ENCODE measurements around the gene DIAPH2. TPM values are rescaled to one million over a fixed set of nuclear protein-coding genes. Genes with fewer than 3 reads are reported as not detected.

The DIAPH2 gene
- polyA plus RNA-seq, 1 donor: 8.9 TPM

DNA sequence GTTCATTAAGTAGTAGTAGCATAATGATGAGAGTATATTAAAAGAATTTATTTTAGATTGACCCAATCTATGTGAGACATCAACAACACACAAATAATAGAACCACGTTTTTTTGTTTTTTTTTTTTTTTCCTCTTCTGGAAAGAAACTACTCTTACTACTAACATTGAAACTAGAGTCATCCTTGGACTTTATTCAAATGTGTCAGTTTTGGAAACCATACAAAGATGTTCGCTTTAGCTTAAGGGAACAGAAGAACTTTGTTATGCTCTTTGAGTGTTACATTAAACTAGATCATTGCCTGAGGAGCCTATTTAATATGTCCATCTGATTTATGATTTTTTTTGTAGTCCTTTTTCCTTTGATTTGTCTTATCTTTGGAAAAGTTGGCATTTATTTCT lies 365.8 kb downstream of the DIAPH2 start:
- no peak for DNase-seq

DNA sequence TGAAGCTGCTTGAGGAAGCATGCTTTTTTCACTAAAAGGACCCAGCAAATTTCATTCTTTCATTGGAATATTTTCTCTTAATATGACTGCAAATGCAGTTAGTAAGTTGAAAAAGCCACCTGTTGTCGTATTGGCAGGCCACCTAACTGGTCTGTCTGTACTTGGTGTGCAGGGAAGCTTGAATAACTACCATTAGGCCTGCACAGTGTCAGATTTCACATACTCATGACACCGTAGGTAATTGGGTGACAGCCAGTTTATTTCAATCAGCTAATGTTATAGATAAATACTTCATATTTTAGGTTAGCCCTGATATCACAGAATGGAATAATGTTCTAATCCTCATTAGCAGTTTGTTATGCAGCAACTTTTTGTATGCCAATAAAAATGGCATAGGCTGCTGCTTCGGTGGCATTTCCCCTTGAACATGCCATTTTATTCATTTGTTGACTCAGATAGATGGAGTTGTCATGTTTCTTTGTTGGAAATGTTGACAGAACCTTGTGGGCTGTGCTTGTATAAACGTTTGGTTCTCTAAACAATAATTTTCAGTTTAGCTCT lies 372.8 kb downstream of the DIAPH2 start:
- no peak for DNase-seq

DNA sequence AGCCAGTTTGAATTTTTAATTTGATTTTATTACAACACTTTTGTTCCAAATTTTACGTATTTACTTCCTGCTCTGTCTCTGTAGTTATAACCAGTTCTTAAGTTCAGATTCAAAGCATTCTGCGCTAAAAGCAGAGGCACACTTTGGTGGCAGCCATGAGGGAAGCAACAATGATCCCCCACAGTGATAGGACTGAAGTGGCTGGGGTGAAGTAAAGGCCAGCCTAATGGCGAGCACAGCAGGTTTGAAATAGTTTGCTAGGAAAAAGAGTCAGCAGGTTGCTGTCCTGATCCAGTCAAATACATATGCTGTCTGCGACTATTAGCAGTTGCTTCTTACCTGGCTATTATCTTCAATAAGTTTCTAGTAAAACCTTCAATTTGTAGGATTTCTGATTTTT lies 375.4 kb downstream of the DIAPH2 start:
- DNase-seq: no peak

DNA sequence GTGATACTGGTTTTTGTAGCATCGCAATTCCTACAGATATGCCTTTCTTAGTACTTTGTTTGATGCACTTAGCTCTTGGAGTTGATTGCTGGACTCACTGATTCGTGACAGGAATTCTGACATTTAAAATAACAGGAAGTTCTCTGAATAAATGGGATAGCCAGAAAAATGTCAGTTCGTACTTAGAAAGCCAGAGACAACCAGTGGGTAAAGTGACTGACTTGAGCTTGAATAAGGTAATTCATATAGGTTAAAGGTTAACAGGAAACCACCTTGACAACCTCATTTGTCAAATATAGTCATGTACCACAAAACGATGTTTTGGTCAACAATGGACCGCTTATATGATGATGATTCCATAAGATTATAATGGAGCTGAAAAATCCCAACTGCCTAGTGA lies 380.4 kb downstream of the DIAPH2 start:
- no peak for DNase-seq

DNA sequence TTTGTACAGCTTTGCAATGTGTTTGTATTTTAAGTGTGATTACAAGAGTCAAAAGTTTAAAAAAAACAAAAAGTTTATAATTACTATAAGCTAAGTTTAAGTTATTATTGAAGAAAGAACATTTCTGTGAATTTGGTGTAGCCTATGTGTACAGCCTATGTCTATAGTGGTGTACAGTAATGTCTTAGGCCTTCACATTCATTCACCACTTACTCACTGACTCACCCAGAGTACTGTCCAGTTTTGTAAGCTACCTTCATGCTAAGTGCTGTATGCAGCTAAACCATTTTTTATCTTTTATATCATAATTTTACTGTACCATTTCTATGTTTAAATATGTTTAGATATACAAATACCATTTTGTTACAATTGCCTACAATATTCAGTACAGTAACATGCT lies 381.3 kb downstream of the DIAPH2 start:
- DNase-seq: no peak

DNA sequence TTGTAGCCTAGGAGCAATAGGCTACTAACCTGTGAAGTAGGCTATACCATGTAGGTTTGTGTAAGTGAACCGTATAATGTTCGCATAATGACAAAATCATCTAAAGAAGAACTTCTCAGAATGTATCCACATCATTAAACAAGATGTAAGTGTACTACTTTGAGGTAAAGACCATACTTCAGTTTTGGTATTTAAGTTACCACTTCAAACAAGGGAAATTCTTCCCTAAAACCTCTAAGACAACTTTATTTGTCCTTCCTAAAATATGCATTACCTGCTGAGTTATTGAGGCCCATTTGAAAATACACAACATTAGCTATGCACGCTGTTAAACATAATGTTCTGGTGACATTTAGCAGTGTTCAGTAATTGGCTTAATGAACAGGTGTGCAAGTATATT lies 381.7 kb downstream of the DIAPH2 start:
- DNase-seq: no peak

DNA sequence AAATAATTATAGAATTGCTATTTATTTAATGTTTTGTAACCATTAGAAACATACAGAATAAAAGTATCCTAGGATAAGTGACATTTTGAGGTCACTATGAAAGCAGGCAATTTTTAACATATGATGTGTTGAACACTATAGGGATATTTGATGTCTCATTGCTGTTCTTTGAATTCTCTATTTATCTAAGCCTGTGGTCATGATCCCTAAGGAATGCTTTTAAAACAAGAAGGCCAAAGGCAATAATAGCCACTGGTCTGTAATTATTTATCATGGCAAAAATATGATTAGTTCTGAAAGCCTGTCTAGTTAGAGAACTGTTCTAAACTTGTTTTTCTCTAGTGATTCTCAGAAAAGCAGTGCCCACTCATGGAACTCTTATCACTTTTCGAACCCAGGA lies 385.7 kb downstream of the DIAPH2 start:
- no peak for DNase-seq

DNA sequence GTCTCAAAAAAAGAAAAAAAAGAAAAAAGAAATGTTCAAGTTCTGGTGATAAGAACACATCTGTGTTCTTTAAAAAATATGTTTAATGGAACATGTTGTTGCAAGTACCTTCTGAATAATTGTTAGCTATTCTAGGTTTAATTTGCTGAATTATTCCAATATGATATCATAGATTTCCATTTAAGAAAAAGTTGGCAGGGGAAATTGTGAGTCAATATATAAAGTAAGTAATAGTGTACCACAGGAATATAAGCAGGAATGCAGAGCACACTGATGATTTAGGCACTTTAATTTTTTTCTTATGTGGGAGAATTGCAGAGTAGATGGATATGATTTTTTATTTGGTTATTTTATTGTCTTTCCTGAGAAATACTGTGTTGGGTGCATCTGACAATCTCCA lies 389.8 kb downstream of the DIAPH2 start:
- DNase-seq: no peak

DNA sequence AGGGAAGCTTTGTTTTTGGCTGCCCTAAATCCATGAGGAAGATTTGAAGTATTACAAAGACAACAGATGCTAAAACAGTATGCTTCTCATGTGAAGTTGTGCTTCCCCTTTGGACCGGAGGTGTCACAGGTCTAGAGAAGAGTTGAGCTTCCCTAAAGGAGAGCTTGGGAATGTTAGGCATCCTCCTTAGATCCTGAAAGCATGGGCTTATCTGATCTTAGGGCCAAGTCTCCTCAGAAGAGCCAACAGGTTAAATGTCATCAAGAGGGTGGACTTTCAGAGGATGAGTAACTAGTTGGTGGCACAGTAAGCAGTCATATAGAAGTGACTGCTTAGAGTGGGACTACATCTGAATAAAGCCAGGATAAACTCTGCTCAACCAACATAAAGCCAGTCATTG lies 404.5 kb downstream of the DIAPH2 start:
- no peak for DNase-seq

DNA sequence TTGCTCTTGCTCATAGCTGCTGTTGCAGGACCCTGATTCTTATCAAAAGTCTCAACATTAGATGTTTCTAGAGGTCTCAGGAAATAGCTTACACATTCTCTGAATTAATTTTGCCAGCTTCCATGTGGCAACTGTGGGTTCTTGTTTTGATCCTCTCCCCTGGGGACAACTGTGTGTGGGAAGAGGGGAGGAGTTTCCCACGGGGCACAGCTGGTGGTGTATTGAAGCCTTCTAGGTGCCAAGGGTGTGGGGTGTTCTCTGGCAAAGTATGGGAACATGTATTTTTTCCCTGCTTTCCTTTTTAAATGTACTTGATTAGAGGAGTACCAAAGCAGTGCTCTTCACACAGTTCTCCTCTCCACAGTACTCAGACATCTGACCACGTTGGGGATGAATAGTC lies 411.7 kb downstream of the DIAPH2 start:
- no peak for DNase-seq

DNA sequence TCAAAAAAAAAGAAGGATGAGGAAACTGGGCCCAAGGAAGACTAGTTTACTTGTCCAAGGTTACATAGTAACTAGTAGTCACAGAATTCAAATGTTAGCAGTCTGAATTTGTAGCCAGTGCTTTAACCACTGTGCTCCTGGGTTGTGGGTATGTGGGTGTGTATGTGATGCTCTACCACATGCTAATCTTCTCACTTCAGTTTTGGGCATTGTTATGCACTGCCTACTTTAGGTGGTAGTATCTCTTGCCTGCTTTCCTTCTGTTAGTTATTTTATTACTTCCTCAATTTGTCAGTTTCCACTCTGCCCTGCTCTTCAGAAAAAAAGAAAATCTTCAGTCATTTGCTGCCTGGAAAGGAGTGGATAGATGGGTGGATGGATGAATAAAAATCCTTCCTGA lies 418.3 kb downstream of the DIAPH2 start:
- DNase-seq: no peak

DNA sequence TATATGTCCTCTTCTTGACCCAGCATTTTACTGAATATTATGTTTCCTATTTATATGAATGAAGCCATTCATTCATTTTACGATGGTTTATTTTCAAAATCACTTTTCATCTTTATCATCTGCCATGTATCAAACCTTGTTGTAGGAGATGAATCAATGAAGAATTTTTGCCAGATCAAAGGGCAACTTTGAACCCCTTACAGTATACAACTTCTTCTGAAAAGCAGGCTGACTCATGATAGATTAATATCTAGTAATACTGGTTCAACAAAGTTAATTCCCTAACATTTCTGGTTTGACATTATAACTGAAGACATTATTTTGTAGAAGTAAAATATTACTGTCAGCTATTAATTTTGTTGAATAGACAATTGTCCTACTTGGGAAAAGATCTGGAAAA lies 425.1 kb downstream of the DIAPH2 start:
- no peak for DNase-seq

DNA sequence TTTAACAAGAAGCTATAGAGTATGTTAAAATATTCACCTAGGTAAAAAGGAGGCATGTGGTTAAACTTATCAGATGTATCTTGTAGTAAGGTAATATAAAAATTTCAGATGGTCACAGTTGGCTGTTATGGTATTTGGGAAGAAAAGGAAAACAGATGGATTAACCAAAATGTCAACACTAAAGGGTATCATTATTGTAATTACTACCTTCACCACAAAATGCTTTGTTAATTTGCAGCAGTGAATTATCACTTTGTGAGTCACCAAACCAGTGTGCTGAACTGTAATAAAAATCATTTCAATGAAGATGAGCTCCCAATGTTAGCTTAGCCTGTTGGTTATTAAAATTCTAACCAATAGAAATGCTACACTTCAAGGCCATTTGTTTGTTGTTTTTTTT lies 432.9 kb downstream of the DIAPH2 start:
- DNase-seq: no peak

DNA sequence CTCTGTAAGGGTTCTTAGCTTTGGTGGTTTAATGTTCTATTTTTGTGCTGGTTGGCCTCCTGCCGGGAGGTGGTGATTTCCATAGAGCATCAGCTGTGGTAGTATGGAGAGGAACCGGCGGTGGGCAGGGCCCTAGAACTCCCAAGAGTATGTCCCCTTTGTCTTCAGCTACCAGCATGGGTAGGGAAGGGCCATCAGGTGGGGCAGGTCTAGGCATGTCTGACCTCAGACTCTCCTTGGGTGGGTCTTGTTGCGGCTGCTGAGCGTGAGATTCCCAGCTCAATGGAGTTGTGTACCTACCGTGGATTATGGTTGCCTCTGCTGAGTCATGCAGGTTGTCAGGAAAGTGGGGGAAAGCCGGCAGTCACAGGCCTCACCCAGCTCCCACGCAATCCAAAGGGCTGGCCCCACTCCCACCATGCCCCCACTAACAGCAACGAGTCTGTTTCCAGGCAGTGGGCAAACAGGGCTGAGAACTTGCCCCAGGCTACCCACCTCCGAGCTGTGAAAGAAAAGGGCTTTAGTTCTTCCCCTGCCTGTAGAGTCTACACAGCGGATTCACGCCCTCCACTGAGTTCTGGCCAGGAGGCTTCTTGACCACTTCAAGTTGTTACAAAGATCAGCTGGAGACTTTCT lies 434.9 kb downstream of the DIAPH2 start:
- no peak for DNase-seq

DNA sequence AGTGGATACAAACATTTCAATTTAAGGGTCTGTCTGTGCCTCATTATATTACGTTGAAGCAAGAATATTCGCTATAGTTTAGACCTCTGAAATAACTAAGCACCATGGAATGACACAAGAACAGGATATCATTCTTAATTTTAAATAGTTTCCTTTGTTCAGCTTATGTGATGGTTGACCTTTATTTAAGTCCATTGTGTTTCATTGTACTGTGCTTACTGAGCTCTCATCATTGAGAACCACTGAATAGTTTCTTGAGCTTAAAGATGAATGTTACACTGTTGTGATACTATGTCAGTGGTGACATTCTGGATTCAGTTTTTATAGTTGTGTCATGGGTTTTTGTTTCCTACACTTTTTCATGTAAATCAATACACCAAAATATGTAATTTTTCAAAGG lies 438.4 kb downstream of the DIAPH2 start:
- no peak for DNase-seq

DNA sequence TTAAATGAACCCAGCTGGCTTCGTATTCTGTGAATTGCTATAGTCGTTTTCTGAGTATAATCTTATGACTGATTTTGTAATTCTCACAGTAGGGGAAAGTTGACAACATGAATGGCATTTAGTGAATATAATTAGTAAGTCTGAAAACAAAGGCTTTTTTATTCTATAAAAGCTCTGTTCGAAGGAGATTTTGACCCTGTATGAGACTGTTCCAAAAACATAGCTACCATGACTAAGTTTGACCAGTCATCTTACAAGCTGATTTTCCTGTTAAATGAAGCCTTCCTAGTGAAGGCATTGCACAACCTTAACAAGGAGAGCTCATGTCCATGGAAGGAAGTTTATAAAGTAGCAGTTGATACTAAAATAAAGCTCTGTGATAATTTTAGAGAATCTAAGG lies 441.4 kb downstream of the DIAPH2 start:
- no peak for DNase-seq

DNA sequence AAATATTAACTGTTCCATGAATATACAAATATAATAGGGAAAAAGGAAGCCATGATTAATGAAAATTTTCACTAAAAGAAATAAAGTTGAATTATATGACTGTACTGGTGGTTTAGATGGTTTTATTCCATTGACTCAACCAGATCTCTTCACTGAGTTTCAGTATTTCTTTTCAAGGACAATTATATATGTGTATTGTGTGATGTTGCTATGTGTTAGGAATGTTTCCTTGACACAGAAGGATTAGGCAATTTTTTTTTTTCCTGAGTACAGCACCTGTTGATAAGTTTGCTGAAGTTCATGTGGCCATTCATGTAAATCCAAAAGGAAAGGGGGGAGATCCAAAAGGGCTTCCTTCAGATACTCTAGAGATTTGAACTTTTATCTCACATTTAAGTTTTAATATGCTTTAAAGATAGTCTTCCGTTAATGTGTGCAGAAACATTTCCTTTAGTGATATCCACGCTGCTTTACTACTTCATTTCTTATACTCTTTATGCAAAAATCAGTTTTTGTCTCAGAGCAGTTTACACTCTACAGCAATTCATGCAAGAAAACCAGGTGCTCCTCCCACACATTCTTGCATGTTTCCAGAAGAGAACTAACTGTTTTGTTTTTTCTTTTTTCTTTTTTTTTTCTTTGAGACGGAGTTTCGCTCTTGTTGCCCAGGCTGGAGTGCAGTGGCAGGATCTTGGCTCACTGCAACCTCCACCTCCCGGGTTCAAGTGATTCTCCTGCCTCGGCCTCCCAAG lies 448.2 kb downstream of the DIAPH2 start:
- DNase-seq: no peak

DNA sequence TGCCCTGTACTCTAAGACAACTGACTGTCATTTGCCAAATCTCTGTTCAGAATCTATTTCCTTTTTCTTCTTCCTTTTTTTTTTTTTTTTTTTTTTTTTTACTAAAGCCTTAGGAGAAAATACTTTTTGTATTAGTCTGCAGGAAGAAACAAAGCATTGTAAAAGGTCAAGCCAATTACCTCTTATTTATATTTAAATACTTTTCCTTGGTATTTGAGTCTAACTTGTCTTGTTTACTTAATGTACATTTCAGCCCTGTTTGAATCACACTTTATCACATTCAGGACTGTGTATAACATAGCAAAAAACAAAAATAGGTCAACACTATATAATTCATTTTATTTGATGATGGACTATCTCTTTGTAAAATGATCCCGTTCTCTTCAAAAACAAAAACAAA lies 461.3 kb downstream of the DIAPH2 start:
- DNase-seq: no peak

DNA sequence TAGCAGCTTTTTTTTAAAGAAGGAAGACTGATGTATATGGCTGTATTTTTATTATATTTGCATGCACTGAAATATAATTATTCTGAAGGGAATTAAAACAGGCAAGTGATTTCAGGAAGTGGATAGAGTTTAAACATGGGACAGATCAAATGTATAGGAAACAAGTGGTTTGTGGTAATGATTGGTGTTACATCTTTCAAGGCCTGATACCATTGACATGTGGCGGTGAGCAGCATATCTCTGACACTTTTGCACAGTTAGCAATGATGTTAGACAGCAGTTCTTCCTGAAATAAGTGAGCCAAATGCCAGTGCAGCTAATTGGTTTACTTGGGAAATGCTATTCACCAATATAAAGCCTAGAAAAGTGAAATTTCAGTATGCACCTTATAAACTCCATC lies 471.2 kb downstream of the DIAPH2 start:
- DNase-seq: no peak

DNA sequence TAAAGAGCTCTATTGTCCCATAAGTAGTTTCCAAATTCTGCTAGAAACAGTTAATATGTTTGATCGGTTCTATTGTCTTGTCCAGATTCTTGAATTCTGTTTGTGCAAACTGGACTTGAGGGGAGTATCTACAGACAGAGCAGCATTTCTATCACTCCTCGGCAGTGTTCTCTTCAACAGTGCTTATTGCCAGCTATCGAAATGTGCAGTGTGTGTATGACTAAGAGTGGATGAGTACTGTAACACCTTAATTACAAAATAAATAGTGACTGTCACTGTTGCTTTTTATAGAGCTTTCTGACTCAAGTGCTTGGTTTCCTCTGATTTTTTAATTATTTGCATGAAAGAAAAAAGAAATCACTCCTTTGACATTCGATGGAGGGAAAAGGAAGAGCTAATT lies 473.6 kb downstream of the DIAPH2 start:
- DNase-seq: no peak

DNA sequence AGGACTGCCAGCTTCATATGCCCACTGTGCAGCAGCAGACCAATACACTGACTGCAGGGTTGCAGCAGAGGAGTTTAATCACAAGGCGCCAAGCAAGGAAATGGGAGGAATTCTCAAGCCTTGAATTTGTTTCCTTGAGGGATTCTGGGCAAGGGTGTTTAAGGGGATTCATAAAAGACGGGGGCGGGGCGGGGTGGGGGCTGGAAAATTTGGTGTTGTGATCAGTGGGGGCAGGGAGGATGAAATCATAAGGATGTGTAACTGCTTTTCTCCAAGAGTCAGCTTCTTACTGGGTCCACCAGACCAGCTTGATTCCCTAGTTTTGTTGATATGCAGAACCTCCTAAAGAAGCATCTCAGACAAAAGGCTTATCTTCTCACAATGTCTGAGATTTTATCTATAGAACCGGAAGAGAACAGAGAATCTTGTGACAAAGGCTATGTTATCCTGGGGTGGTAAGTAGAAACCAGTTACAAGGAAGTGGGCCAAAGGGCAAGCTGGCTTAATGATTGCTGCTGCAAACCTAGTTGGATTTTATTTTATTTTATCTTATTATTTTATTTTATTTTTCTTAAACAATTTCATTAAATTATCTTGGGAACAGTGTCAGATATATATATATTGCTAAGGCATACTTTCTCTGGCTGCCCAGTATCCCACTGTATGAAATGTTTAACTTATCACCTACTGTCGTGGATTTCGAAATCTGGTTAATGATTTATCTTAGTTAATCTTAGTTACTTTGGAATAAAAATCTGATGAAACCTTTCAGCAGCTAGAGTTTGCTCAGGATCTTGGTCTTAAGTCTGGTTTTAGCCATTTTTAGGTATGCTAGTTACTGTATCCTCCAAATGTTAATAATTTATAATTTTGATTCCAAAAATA lies 475.5 kb downstream of the DIAPH2 start:
- DNase-seq: no peak

DNA sequence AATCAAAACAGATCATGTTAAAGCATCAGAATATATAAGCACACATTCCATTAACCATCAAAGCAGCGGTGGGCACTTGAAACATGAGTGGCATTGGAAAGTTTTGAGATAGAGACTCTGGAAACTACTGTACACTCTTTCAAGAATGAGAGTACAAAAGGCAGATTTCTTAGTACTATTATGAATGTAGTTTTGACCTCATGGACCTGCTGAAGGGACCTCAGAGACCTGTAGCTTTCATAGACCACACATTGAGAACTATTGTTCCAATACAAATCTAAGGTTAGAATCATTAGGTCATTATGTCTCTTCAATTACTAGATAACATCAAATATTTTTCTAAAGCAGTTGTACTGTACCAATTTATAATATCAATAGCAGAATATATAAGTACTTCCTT lies 482.7 kb downstream of the DIAPH2 start:
- DNase-seq: no peak

DNA sequence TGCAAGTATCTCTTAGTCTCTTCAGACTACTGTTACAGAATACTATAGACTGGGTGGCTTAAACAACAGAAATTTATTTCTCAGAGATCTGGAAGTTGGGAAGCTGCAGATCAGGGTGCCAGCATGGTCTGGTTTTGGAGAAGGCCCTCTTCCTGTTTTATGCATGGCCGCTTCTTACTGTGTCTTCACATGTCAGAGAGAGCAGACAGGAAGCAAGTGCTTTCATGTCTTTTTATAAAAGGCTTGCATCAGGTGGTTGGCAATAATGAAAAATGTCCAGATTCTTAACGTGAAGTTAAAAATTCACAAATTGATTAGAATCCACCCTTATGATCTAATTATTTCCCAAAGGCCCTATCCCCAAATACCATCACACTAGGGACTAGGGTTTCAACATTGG lies 484.0 kb downstream of the DIAPH2 start:
- no peak for DNase-seq

Measured in left kidney (tissue), 2 donors.